Kidney (tissue), 14 donors: Measurements from ENCODE around the gene NUP62. TPM values are rescaled to one million over a fixed set of nuclear protein-coding genes. Genes with fewer than 3 reads are reported as not detected.
A peak's percentile ranks its signal among the peaks of the same experiment; 100 is the strongest.
"Not testable (repeated sequence)": the region's sequence is repeated elsewhere in the genome, so short reads cannot be mapped to it uniquely, and the experiment has no call there.

Experiments used
- DNase-seq, 5 donors: peaks; one replicate each; pipeline ENCODE4 v3.0.0-alpha.2; 2013 to 2020
- FAIRE-seq: peaks from 2 replicates; lab custom pipeline; 2012; peaks lifted over from hg19 to GRCh38; lab: Jason Lieb, UNC
- H3K27ac ChIP-seq, 2 donors: one replicate each; pipeline ENCODE4 v1.7.0; 2013; ENCODE audit warnings: low read depth in 2 of 2, low read length in 2 of 2, inconsistent platforms in 1 of 2
- H3K27me3 ChIP-seq: one replicate; pipeline ENCODE4 v1.7.1; 2013; ENCODE audit warnings: low read length, inconsistent platforms; ENCODE audit not compliant: control insufficient read depth, insufficient read depth
- H3K36me3 ChIP-seq, 3 donors: one replicate each; pipeline versions ENCODE4 v1.7.0 to v1.7.1; 2013; ENCODE audit warnings: low read length in 3 of 3, control low read depth in 1 of 3, inconsistent platforms in 1 of 3; ENCODE audit not compliant: insufficient read depth in 3 of 3, control insufficient read depth in 2 of 3
- H3K4me1 ChIP-seq, 3 donors: one replicate each; pipeline versions ENCODE4 v1.7.0 to v1.7.1; 2013; ENCODE audit warnings: low read length in 3 of 3, inconsistent platforms in 1 of 3, low read depth in 1 of 3; ENCODE audit not compliant: control insufficient read depth in 2 of 3, insufficient read depth in 2 of 3
- H3K4me3 ChIP-seq, 3 donors: one replicate each; pipeline versions ENCODE4 v1.7.0 to v1.8.1; 2013; ENCODE audit warnings: low read length in 3 of 3, control low read depth in 1 of 3, inconsistent platforms in 1 of 3
- H3K9ac ChIP-seq, 3 donors: one replicate each; pipeline versions ENCODE4 v1.7.0 to v1.7.1; 2013; ENCODE audit warnings: low read length in 3 of 3, control low read depth in 1 of 3, inconsistent platforms in 1 of 3
- H3K9me3 ChIP-seq, 3 donors: one replicate each; pipeline versions ENCODE4 v1.7.0 to v1.7.1; 2013; ENCODE audit warnings: low read length in 3 of 3, control low read depth in 1 of 3, inconsistent platforms in 1 of 3; ENCODE audit not compliant: control insufficient read depth in 2 of 3, insufficient read depth in 1 of 3
- intact Hi-C: fragments of 100-400 bp; cut with DNase I; formaldehyde crosslinking; loops from one replicate; pipeline ENCODE4 v1.11.1; 2022
- polyA plus RNA-seq: library from polyadenylated mRNA; stranded (reverse); fragments of 350-450 nt; fragmentation: Illumina TruSeq; extraction: RNeasy Lipid Tissue Mini Kit (QIAGEN cat#74804); gene quantifications from one replicate; pipeline ENCODE4 v1.2.3, GENCODE V29; 2014; ENCODE audit warnings: low read depth, low replicate concordance; ENCODE audit not compliant: insufficient read depth
- total RNA-seq: library from RNA; stranded (reverse); fragmentation: NEBNext Ultra II Directional; extraction: Animal tissue kit (Norgen Biotek cat#: 25700); gene quantifications from one replicate; pipeline ENCODE4 v1.2.1, GENCODE V29; 2021
- TF ChIP-seq, protein P1 (sequence below): IDR thresholded peaks from 3 replicates; pipeline ENCODE4 v1.5.1; 2012; ENCODE audit warnings: mild to moderate bottlenecking, moderate library complexity, borderline replicate concordance; ENCODE audit not compliant: insufficient read depth; ENCODE audit errors: extremely low read depth
- donor health status: control.
- donor health status: control.
- donor health status: control.
- donor health status: control.
- donor health status: control.
- donor health status: DM: yes; HTN: yes; CAD: no.
- donor health status: Normal renal cell carcinoma (clear cell type).

The NUP62 gene
- total and polyA plus RNA-seq, 2 donors from 2014 or later = 17.1 to 39.0 TPM

- H3K27me3 ChIP-seq = no peaks in the 10 kb centered on the region
- H3K9ac ChIP-seq = no peak overlapping the region
- TF ChIP-seq, protein P1, sequence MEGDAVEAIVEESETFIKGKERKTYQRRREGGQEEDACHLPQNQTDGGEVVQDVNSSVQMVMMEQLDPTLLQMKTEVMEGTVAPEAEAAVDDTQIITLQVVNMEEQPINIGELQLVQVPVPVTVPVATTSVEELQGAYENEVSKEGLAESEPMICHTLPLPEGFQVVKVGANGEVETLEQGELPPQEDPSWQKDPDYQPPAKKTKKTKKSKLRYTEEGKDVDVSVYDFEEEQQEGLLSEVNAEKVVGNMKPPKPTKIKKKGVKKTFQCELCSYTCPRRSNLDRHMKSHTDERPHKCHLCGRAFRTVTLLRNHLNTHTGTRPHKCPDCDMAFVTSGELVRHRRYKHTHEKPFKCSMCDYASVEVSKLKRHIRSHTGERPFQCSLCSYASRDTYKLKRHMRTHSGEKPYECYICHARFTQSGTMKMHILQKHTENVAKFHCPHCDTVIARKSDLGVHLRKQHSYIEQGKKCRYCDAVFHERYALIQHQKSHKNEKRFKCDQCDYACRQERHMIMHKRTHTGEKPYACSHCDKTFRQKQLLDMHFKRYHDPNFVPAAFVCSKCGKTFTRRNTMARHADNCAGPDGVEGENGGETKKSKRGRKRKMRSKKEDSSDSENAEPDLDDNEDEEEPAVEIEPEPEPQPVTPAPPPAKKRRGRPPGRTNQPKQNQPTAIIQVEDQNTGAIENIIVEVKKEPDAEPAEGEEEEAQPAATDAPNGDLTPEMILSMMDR = no peak
- no peaks in the 10 kb centered on the region for H3K4me1 ChIP-seq
- no peak overlapping the region for H3K4me3 ChIP-seq
- H3K36me3 ChIP-seq = peaks cover 0 to 5% (median 4%) of the 10 kb centered on the region in 3 donors
- no peak overlapping the region for H3K27ac ChIP-seq
- H3K9me3 ChIP-seq = no peaks in the 10 kb centered on the region
- intact Hi-C loops = no loop called here
- DNase-seq = no peak
- no peak for FAIRE-seq
These were observed 44.7 kb upstream of the NUP62 start for GRCh38 chr19:49973987-49974386.

GRCh38 chr19:49972841-49973240, 43.5 kb upstream of the NUP62 start:
- no peaks in the 10 kb centered on the region for H3K36me3 ChIP-seq
- TF ChIP-seq, protein P1 = no peak
- H3K4me1 ChIP-seq = no peaks in the 10 kb centered on the region
- H3K4me3 ChIP-seq = no peak overlapping the region
- H3K27me3 ChIP-seq = no peaks in the 10 kb centered on the region
- intact Hi-C loops = no loop called here
- no peak overlapping the region for H3K9ac ChIP-seq
- FAIRE-seq (no peak), DNase-seq (no peak)
- no peak overlapping the region for H3K27ac ChIP-seq
- no peaks in the 10 kb centered on the region for H3K9me3 ChIP-seq

DNA sequence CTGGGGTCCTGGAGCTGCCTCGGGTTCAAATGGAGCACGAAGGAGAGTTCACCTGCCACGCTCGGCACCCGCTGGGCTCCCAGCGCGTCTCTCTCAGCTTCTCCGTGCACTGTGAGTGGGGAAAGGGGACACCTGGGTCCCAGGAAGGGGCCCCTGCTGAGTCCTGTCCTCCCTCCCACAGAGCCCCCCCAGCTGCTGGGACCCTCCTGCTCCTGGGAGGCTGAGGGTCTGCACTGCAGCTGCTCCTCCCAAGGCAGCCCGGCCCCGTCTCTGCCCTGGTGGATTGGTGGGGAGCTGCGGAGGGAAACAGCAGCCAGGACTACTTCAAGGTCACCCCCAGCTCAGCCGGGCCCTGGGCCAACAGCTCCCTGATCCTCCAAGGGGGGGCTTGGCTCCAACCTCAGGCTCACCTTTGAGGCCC, 42.7 kb upstream of the NUP62 start:
- peak in 1 of 5 donors; percentile 52 for DNase-seq
- no peaks in the 10 kb centered on the region for H3K27me3 ChIP-seq

DNA sequence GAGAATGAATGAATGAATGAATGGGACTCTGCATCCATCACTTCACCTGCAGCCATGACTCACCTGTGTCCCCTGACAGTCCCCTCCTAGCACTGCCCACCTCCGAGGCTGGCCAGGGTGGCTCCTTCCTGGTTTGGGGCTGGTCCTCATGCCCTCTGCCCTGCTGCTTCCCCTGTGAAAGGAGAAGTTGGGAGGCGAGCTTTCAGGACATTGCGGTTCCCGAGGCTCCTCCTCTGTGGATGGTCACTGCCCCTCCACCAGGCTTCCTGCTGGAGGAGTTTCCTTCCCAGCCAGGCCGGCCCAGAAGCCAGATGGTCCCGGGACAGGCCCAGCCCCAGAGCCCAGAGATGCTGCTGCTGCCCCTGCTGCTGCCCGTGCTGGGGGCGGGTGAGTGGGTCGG, 40.1 kb upstream of the NUP62 start:
- H3K27me3 ChIP-seq, H3K4me1 ChIP-seq, FAIRE-seq, H3K4me3 ChIP-seq, H3K9me3 ChIP-seq, H3K9ac ChIP-seq, H3K36me3 ChIP-seq, intact Hi-C loops, H3K27ac ChIP-seq: not testable (repeated sequence)
- peak in 1 of 5 donors; percentile 14 for DNase-seq

More for the DNA sequence above, 42.7 kb upstream of the NUP62 start:
- Histone ChIP-seq H3K9ac (no peak overlapping the region), H3K4me1 (no peaks in the 10 kb centered on the region), H3K36me3 (no peaks in the 10 kb centered on the region), H3K27ac (no peak overlapping the region), H3K9me3 (no peaks in the 10 kb centered on the region), H3K4me3 (no peak overlapping the region)
- intact Hi-C loops = no loop called here
- TF ChIP-seq, protein P1 = no peak
- no peak for FAIRE-seq
